Measurements from ENCODE around the gene NIM1K.
"Not testable (repeated sequence)": the region's sequence is repeated elsewhere in the genome, so short reads cannot be mapped to it uniquely, and the experiment has no call there.

NIM1K gene

GRCh38 chr5:43302481-43302880 is 110.5 kb downstream of the NIM1K start:
- no peak overlapping the region for H3K4me3 Mint-ChIP-seq
- H3K27me3 Mint-ChIP-seq: no peaks in the 10 kb centered on the region
- H3K27ac Mint-ChIP-seq: no peak overlapping the region
- peaks cover 65% of the 10 kb centered on the region for H3K4me1 Mint-ChIP-seq
- DNase-seq (no peak), ATAC-seq (no peak)
- no peaks in the 10 kb centered on the region for H3K9me3 Mint-ChIP-seq

GRCh38 chr5:43303242-43303641 is 111.2 kb downstream of the NIM1K start:
- DNase-seq (no peak), ATAC-seq (no peak)
- no peaks in the 10 kb centered on the region for H3K9me3 Mint-ChIP-seq
- H3K27ac Mint-ChIP-seq: no peak overlapping the region
- peaks cover 72% of the 10 kb centered on the region for H3K4me1 Mint-ChIP-seq
- H3K4me3 Mint-ChIP-seq: no peak overlapping the region
- no peaks in the 10 kb centered on the region for H3K27me3 Mint-ChIP-seq

- peaks cover 80% of the 10 kb centered on the region for H3K4me1 Mint-ChIP-seq
- no peaks in the 10 kb centered on the region for H3K27me3 Mint-ChIP-seq
- DNase-seq (no peak), ATAC-seq (peak; percentile 90)
- no peaks in the 10 kb centered on the region for H3K9me3 Mint-ChIP-seq
- peak overlapping the region; percentile 86 to 96 for H3K27ac Mint-ChIP-seq
- peak overlapping the region; percentile 68 to 74 for H3K4me3 Mint-ChIP-seq
Measured at GRCh38 chr5:43304525-43304924, 112.5 kb downstream of the NIM1K start.

GRCh38 chr5:43305948-43306565 is 114.0 kb downstream of the NIM1K start:
- Mint-ChIP-seq H3K4me3 (peak overlapping the region in 1 of 2 donors; percentile 3), H3K27me3 (no peaks in the 10 kb centered on the region), H3K27ac (peak overlapping the region in 1 of 2 donors; percentile 4), H3K9me3 (no peaks in the 10 kb centered on the region), H3K4me1 (peaks cover 89% of the 10 kb centered on the region)
- peak; percentile 69 for ATAC-seq
- no peak for DNase-seq

- peak overlapping the region in 1 of 2 donors; percentile 34 for H3K27ac Mint-ChIP-seq
- ATAC-seq, H3K4me3 Mint-ChIP-seq, H3K9me3 Mint-ChIP-seq, H3K27me3 Mint-ChIP-seq, DNase-seq: not testable (repeated sequence)
- peaks cover 89% of the 10 kb centered on the region for H3K4me1 Mint-ChIP-seq
Measured at GRCh38 chr5:43306954-43307353, 114.9 kb downstream of the NIM1K start.

GRCh38 chr5:43309122-43309521 is 117.1 kb downstream of the NIM1K start:
- Mint-ChIP-seq H3K4me3 (peak overlapping the region; percentile 6 to 27), H3K9me3 (no peaks in the 10 kb centered on the region), H3K27me3 (no peaks in the 10 kb centered on the region), H3K27ac (peak overlapping the region in 1 of 2 donors; percentile 36), H3K4me1 (peaks cover 89% of the 10 kb centered on the region)
- ATAC-seq: no peak
- no peak for DNase-seq

- Mint-ChIP-seq H3K27ac (no peak overlapping the region), H3K4me1 (peaks cover 89% of the 10 kb centered on the region), H3K9me3 (peaks cover 0 to 3% of the 10 kb centered on the region in 2 donors), H3K4me3 (peak overlapping the region in 1 of 2 donors; percentile 27), H3K27me3 (no peaks in the 10 kb centered on the region)
- DNase-seq (no peak), ATAC-seq (no peak)
Measured at GRCh38 chr5:43309637-43310036, 117.6 kb downstream of the NIM1K start.

GRCh38 chr5:43312076-43312661 is 120.1 kb downstream of the NIM1K start:
- Mint-ChIP-seq H3K4me1 (peaks cover 86% of the 10 kb centered on the region), H3K27me3 (no peaks in the 10 kb centered on the region), H3K4me3 (peak overlapping the region; percentile 93 to 99), H3K27ac (peak overlapping the region; percentile 98 to 100), H3K9me3 (peaks cover 0 to 6% of the 10 kb centered on the region in 2 donors)
- ATAC-seq (no peak), DNase-seq (no peak)

- Mint-ChIP-seq H3K9me3 (peaks cover 0 to 11% of the 10 kb centered on the region in 2 donors), H3K4me3 (peak overlapping the region; percentile 93 to 99), H3K4me1 (peaks cover 83% of the 10 kb centered on the region), H3K27me3 (no peaks in the 10 kb centered on the region), H3K27ac (peak overlapping the region; percentile 98 to 100)
- DNase-seq: no peak
- ATAC-seq: no peak
Measured at GRCh38 chr5:43312699-43313034, 120.6 kb downstream of the NIM1K start.

- ATAC-seq: peak; percentile 92
- Mint-ChIP-seq H3K27ac (peak within 1 kb of the TSS; percentile 98 to 100), H3K27me3 (no peaks in the 10 kb centered on the region), H3K4me1 (peaks cover 78% of the 10 kb centered on the region), H3K9me3 (peaks cover 0 to 15% of the 10 kb centered on the region in 2 donors), H3K4me3 (peak within 1 kb of the TSS; percentile 93 to 99)
- DNase-seq: peak; percentile 98 to 99
Measured at GRCh38 chr5:43313035-43313853, 121.2 kb downstream of the NIM1K start, which contains the start of gene HMGCS1. TSS of gene HMGCS1 (minus strand) at chr5:43313412. CDS start at chr5:43298965, 14,447 bp downstream.

- no peak for DNase-seq
- peak overlapping the region; percentile 98 to 100 for H3K27ac Mint-ChIP-seq
- H3K9me3 Mint-ChIP-seq: peaks cover 0 to 15% of the 10 kb centered on the region in 2 donors
- H3K27me3 Mint-ChIP-seq: no peaks in the 10 kb centered on the region
- peaks cover 75% of the 10 kb centered on the region for H3K4me1 Mint-ChIP-seq
- H3K4me3 Mint-ChIP-seq: peak overlapping the region; percentile 93 to 99
- no peak for ATAC-seq
Measured at GRCh38 chr5:43313854-43314457, 121.9 kb downstream of the NIM1K start.

GRCh38 chr5:43314724-43315123 is 122.7 kb downstream of the NIM1K start:
- H3K4me1 Mint-ChIP-seq: peaks cover 68% of the 10 kb centered on the region
- peak overlapping the region in 1 of 2 donors; percentile 55 for H3K4me3 Mint-ChIP-seq
- H3K27ac Mint-ChIP-seq: peak overlapping the region; percentile 96 to 97
- no peaks in the 10 kb centered on the region for H3K27me3 Mint-ChIP-seq
- ATAC-seq (no peak), DNase-seq (no peak)
- peaks cover 0 to 15% of the 10 kb centered on the region in 2 donors for H3K9me3 Mint-ChIP-seq

- Mint-ChIP-seq H3K9me3 (peaks cover 0 to 15% of the 10 kb centered on the region in 2 donors), H3K27me3 (no peaks in the 10 kb centered on the region), H3K4me1 (peaks cover 62% of the 10 kb centered on the region), H3K4me3 (peak overlapping the region; percentile 42 to 55), H3K27ac (peak overlapping the region; percentile 96 to 97)
- ATAC-seq (peak; percentile 14), DNase-seq (peak; percentile 34 to 50)
Measured at GRCh38 chr5:43315263-43315662, 123.2 kb downstream of the NIM1K start.

- peak overlapping the region; percentile 96 to 97 for H3K27ac Mint-ChIP-seq
- H3K4me1 Mint-ChIP-seq: peaks cover 59% of the 10 kb centered on the region
- ATAC-seq (no peak), DNase-seq (peak in 1 of 2 donors; percentile 46)
- H3K4me3 Mint-ChIP-seq: peak overlapping the region; percentile 42 to 55
- no peaks in the 10 kb centered on the region for H3K27me3 Mint-ChIP-seq
- H3K9me3 Mint-ChIP-seq: peaks cover 0 to 15% of the 10 kb centered on the region in 2 donors
Measured at GRCh38 chr5:43315682-43316081, 123.7 kb downstream of the NIM1K start.

GRCh38 chr5:43316421-43316820 is 124.4 kb downstream of the NIM1K start:
- Mint-ChIP-seq H3K27ac (peak overlapping the region; percentile 19 to 69), H3K9me3 (peaks cover 0 to 15% of the 10 kb centered on the region in 2 donors), H3K4me3 (peak overlapping the region in 1 of 2 donors; percentile 42), H3K27me3 (no peaks in the 10 kb centered on the region), H3K4me1 (peaks cover 52% of the 10 kb centered on the region)
- no peak for DNase-seq
- ATAC-seq: no peak

All from stimulated activated naive CD8-positive, alpha-beta T cell treated with anti-CD3 and anti-CD28 coated beads, Interleukin-15, amount 100 ng/mL, for 72 hours (primary cell).